CD14-positive monocyte (primary cell): ENCODE measurements around the gene KANSL1L. TPM values are rescaled to one million over a fixed set of nuclear protein-coding genes. Genes with fewer than 3 reads are reported as not detected.
A peak's percentile ranks its signal among the peaks of the same experiment; 100 is the strongest.
"Not testable (repeated sequence)": the region's sequence is repeated elsewhere in the genome, so short reads cannot be mapped to it uniquely, and the experiment has no call there.

Experiments
- DNase-seq, 3 donors: peaks; one replicate each; pipeline ENCODE4 v3.0.0-alpha.2; 2011 to 2022
- H2AFZ ChIP-seq: 2 replicates; pipeline ENCODE4 v1.6.0; 2012; ENCODE audit warnings: mild to moderate bottlenecking, low read depth, low read length, inconsistent platforms; ENCODE audit not compliant: insufficient read depth, poor library complexity, severe bottlenecking
- H3K27ac ChIP-seq, 2 donors: 1 replicate in 1 of 2; 2 replicates in 1 of 2; pipeline ENCODE4 v1.5.1; 2012 to 2013; ENCODE audit warnings: low read length in 2 of 2, control low read depth in 1 of 2, inconsistent platforms in 1 of 2, low read depth in 1 of 2, mild to moderate bottlenecking in 1 of 2
- H3K27me3 ChIP-seq, 2 donors: one replicate each; pipeline versions ENCODE4 v1.6.0 to v1.6.1; 2011 to 2013; ENCODE audit warnings: low read length in 2 of 2; ENCODE audit not compliant: control insufficient read depth in 2 of 2, insufficient read depth in 2 of 2
- H3K36me3 ChIP-seq, 2 donors: replicated peaks in 1 of 2; 1 replicate in 1 of 2; 2 replicates in 1 of 2; pipeline versions ENCODE4 v1.5.1 to v1.6.1; 2012 to 2013; ENCODE audit warnings: low read length in 2 of 2, control low read depth in 1 of 2, inconsistent platforms in 1 of 2, mild to moderate bottlenecking in 1 of 2; ENCODE audit not compliant: insufficient read depth in 2 of 2, control insufficient read depth in 1 of 2
- H3K4me1 ChIP-seq, 2 donors: 1 replicate in 1 of 2; 2 replicates in 1 of 2; pipeline versions ENCODE4 v1.5.1 to v1.6.1; 2012 to 2013; ENCODE audit warnings: low read length in 2 of 2, control low read depth in 1 of 2, inconsistent platforms in 1 of 2, mild to moderate bottlenecking in 1 of 2, moderate library complexity in 1 of 2; ENCODE audit not compliant: insufficient read depth in 2 of 2, control insufficient read depth in 1 of 2
- H3K4me2 ChIP-seq: replicated peaks from 2 replicates; pipeline ENCODE3; 2012; ENCODE audit warnings: low read length, moderate library complexity, mild to moderate bottlenecking; ENCODE audit not compliant: poor library complexity, severe bottlenecking; ENCODE audit errors: extremely low read depth
- H3K4me3 ChIP-seq, 3 experiments: fragments of 200-600 bp in 1 of 3; sonication (generic) in 1 of 3; replicated peaks in 1 of 3; 1 replicate in 2 of 3; 2 replicates in 1 of 3; pipeline ENCODE4 v1.5.1; 2011 to 2013; ENCODE audit warnings: low read length in 3 of 3, mild to moderate bottlenecking in 3 of 3, control low read depth in 2 of 3, low read depth in 2 of 3, inconsistent platforms in 1 of 3, moderate library complexity in 1 of 3
- H3K79me2 ChIP-seq: 2 replicates; pipeline ENCODE4 v1.6.0; 2012; ENCODE audit warnings: mild to moderate bottlenecking, control low read depth, inconsistent platforms, low read length, moderate library complexity; ENCODE audit not compliant: insufficient read depth
- H3K9ac ChIP-seq: 2 replicates; pipeline ENCODE4 v1.6.0; 2017; ENCODE audit warnings: low read length, mild to moderate bottlenecking; ENCODE audit not compliant: insufficient read depth, poor library complexity, severe bottlenecking
- H3K9me3 ChIP-seq, 2 donors: replicated peaks in 1 of 2; 1 replicate in 1 of 2; 2 replicates in 1 of 2; pipeline versions ENCODE4 v1.5.1 to v1.6.1; 2012 to 2013; ENCODE audit warnings: low read length in 2 of 2, control low read depth in 1 of 2; ENCODE audit not compliant: control insufficient read depth in 1 of 2, insufficient read depth in 1 of 2
- H4K20me1 ChIP-seq: 2 replicates; pipeline ENCODE4 v1.6.0; 2012; ENCODE audit warnings: mild to moderate bottlenecking, low read length, control low read depth, moderate library complexity; ENCODE audit not compliant: insufficient read depth
- H3K27ac Mint-ChIP-seq, 7 donors: one replicate each; pipeline ENCODE4 v1.8.0; 2020; ENCODE audit warnings: mild to moderate bottlenecking in 7 of 7, mixed read lengths in 7 of 7, moderate library complexity in 6 of 7, inconsistent platforms in 2 of 7
- H3K27me3 Mint-ChIP-seq, 3 donors: one replicate each; pipeline ENCODE4 v1.8.0; 2021 to 2022; ENCODE audit warnings: low read depth in 3 of 3, mild to moderate bottlenecking in 3 of 3, mixed read lengths in 3 of 3, moderate library complexity in 3 of 3, inconsistent platforms in 1 of 3
- H3K36me3 Mint-ChIP-seq, 2 donors: one replicate each; pipeline ENCODE4 v1.8.0; 2020; ENCODE audit warnings: mixed read lengths in 2 of 2, inconsistent platforms in 1 of 2, mild to moderate bottlenecking in 1 of 2
- H3K4me1 Mint-ChIP-seq: one replicate; pipeline ENCODE4 v1.8.0; 2020; ENCODE audit warnings: mild to moderate bottlenecking, mixed read lengths
- H3K4me3 Mint-ChIP-seq, 2 donors: one replicate each; pipeline ENCODE4 v1.8.0; 2020; ENCODE audit warnings: mild to moderate bottlenecking in 2 of 2, mixed read lengths in 2 of 2, moderate library complexity in 1 of 2
- H3K9me3 Mint-ChIP-seq, 7 donors: one replicate each; pipeline ENCODE4 v1.8.0; 2020 to 2022; ENCODE audit warnings: mixed read lengths in 7 of 7, mild to moderate bottlenecking in 6 of 7, moderate library complexity in 6 of 7, inconsistent platforms in 2 of 7
- WGBS: methylation state at CpG from one replicate; pipeline ENCODE4 v1.1.5; 2013; ENCODE audit warnings: missing lambda C conversion rate; ENCODE audit not compliant: insufficient coverage; 5-methylcytosine and 5-hydroxymethylcytosine counted together
- intact Hi-C, 2 donors: fragments of 100-400 bp; cut with micrococcal nuclease; formaldehyde crosslinking; loops; one replicate each; pipeline versions ENCODE4 v1.15.0 to v1.15.1; 2023
- polyA plus RNA-seq, 3 donors: library from polyadenylated mRNA; depleted of rRNA in 1 of 3; unstranded in 2 of 3; stranded (reverse) in 1 of 3; fragments of 300-500 nt in 2 of 3; fragments of >200 nt in 1 of 3; fragmentation: Illumina TruSeq in 2 of 3; gene quantifications; 1 replicate in 2 of 3; 2 replicates in 1 of 3; pipeline ENCODE4 v1.2.3, GENCODE V29; 2012 to 2021
- TF ChIP-seq, protein P1 (sequence below): fragments of 200-600 bp; IDR thresholded peaks from one replicate; pipeline ENCODE4 v1.8.0; 2022; ENCODE audit warnings: antibody characterized with exemption, mild to moderate bottlenecking

KANSL1L gene
- polyA plus RNA-seq, 3 donors, result 1.00 to 11.6 (median 1.3) TPM

DNA sequence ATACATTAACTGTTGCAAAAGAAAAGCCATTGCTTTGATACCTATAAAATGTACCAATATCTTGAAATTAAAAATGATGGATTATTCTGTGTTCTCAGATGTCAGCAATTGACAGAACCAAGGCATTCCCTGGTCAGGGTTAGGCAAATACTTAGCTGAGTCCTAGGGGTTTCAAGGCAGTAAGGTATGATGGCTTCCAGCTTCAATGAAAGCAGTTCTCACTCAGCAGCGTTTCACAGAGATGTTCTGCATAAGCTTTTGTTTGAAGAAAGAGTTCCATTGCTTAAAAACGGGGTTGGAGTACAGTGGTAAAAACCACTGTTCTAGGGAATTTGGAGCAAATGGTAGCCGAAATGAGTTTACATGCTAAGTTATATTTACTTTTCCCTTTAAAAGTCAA lies 17.0 kb upstream of the KANSL1L start:
- H3K9ac ChIP-seq, result no peak overlapping the region
- no peak overlapping the region for H3K27ac Mint-ChIP-seq
- 100% methylated on average over 1 of the region's 3 CpGs for WGBS
- H3K27me3 Mint-ChIP-seq, result no peaks in the 10 kb centered on the region
- H3K9me3 Mint-ChIP-seq, result peaks cover 18 to 30% (median 25%) of the 10 kb centered on the region in 7 donors
- intact Hi-C loops, result no loop called here
- peak overlapping the region in 1 of 2 donors; percentile 16 for H3K4me3 Mint-ChIP-seq
- H4K20me1 ChIP-seq, result no peaks in the 10 kb centered on the region
- H2AFZ ChIP-seq, result no peak overlapping the region
- no peaks in the 10 kb centered on the region for H3K36me3 ChIP-seq
- H3K79me2 ChIP-seq, result no peaks in the 10 kb centered on the region
- H3K4me3 ChIP-seq, result no peak overlapping the region
- no peaks in the 10 kb centered on the region for H3K9me3 ChIP-seq
- TF ChIP-seq, protein P1, sequence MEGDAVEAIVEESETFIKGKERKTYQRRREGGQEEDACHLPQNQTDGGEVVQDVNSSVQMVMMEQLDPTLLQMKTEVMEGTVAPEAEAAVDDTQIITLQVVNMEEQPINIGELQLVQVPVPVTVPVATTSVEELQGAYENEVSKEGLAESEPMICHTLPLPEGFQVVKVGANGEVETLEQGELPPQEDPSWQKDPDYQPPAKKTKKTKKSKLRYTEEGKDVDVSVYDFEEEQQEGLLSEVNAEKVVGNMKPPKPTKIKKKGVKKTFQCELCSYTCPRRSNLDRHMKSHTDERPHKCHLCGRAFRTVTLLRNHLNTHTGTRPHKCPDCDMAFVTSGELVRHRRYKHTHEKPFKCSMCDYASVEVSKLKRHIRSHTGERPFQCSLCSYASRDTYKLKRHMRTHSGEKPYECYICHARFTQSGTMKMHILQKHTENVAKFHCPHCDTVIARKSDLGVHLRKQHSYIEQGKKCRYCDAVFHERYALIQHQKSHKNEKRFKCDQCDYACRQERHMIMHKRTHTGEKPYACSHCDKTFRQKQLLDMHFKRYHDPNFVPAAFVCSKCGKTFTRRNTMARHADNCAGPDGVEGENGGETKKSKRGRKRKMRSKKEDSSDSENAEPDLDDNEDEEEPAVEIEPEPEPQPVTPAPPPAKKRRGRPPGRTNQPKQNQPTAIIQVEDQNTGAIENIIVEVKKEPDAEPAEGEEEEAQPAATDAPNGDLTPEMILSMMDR, result no peak
- no peak for DNase-seq
- H3K4me1 Mint-ChIP-seq, result no peaks in the 10 kb centered on the region
- H3K4me2 ChIP-seq, result no peak overlapping the region
- no peak overlapping the region for H3K27ac ChIP-seq
- H3K27me3 ChIP-seq, result no peaks in the 10 kb centered on the region
- H3K4me1 ChIP-seq, result no peaks in the 10 kb centered on the region
- H3K36me3 Mint-ChIP-seq, result no peaks in the 10 kb centered on the region

DNA sequence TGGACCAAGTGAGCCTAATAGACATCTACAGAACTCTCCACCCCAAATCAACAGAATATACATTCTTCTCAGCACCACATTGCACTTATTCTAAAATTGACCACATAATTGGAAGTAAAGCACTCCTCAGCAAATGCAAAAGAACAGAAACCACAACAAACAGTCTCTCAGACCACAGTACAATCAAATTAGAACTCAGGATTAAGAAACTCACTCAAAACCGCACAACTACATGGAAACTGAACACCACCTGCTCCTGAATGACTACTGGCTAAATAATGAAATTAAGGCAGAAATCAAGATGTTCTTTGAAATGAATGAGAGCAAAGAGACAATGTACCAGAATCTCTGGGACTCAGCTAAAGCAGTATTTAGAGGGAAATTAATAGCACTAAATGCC lies 12.7 kb upstream of the KANSL1L start:
- H3K36me3 ChIP-seq, DNase-seq, H3K27ac ChIP-seq, H3K4me1 ChIP-seq, H3K36me3 Mint-ChIP-seq, H3K4me2 ChIP-seq, H3K9me3 ChIP-seq, H3K27me3 ChIP-seq, H3K27ac Mint-ChIP-seq, H4K20me1 ChIP-seq, H3K27me3 Mint-ChIP-seq, H3K4me3 ChIP-seq, H3K9ac ChIP-seq, H2AFZ ChIP-seq, H3K79me2 ChIP-seq, intact Hi-C loops, H3K4me3 Mint-ChIP-seq, H3K4me1 Mint-ChIP-seq: not testable (repeated sequence)
- H3K9me3 Mint-ChIP-seq, result peaks cover 20 to 33% (median 28%) of the 10 kb centered on the region in 7 donors
- WGBS, result no CpG with 5 or more reads among the region's 1 CpG

DNA sequence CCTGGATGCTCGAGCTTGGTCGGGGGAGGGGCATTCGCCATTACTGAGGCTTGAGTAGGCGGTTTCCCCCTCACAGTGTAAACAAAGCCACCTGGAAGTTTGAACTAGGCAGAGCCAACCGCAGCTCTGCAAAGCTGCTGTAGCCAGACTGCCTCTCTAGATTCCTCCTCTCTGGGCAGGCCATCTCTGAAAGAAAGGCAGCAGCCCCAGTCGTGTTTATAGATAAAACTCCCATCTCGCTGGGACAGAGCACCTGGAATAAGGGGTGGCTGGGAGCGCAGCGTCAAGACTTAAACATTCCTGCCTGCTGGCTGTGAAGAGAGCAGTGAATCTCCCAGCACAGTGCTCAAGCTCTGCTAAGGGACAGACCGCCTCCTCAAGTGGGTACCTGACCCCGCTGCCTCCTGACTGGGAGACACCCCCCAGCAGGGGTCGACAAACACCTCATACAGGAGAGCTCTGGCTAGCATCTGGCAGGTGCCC lies 10.4 kb upstream of the KANSL1L start:
- H3K79me2 ChIP-seq, H3K4me3 ChIP-seq, DNase-seq, H3K36me3 Mint-ChIP-seq, H3K27ac ChIP-seq, H3K4me3 Mint-ChIP-seq, H3K4me1 Mint-ChIP-seq, H2AFZ ChIP-seq, H3K4me2 ChIP-seq, H3K27me3 Mint-ChIP-seq, H3K27ac Mint-ChIP-seq, H4K20me1 ChIP-seq, H3K9me3 ChIP-seq, H3K36me3 ChIP-seq, intact Hi-C loops, H3K27me3 ChIP-seq, H3K4me1 ChIP-seq, H3K9ac ChIP-seq: not testable (repeated sequence)
- H3K9me3 Mint-ChIP-seq, result peaks cover 20 to 33% (median 28%) of the 10 kb centered on the region in 7 donors
- WGBS, result 96% methylated on average over 10 of the region's 12 CpGs

DNA sequence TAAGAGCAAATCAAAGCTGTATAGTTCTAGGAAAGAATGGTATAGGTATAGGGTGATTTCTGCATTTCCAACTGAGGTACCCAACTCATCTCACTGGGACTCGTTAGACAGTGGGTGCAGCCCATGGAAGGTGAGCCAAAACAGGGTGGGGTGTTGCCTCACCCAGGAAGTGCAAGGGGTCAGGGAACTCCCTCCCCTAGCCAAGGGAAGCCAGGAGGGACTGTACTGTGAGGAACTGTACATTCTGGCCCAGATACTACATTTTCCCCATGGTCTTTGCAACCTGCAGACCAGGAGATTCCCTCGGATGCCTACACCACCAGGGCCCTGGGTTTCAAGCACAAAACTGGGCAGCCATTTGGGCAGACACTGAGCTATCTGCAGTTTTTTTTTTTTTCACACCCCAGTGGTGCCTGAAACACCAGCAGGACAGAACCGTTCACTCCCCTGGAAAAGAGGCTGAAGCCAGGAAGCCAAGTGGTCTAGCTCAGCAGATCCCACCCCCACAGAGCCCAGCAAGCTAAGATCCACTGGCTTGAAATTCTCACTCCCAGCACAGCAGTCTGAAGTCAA lies 9.9 kb upstream of the KANSL1L start:
- H3K4me3 Mint-ChIP-seq, H3K4me2 ChIP-seq, DNase-seq, H3K4me3 ChIP-seq, H3K4me1 Mint-ChIP-seq, H3K27ac ChIP-seq, H3K36me3 ChIP-seq, H3K4me1 ChIP-seq, H3K27me3 ChIP-seq, H3K9ac ChIP-seq, H3K36me3 Mint-ChIP-seq, H4K20me1 ChIP-seq, H2AFZ ChIP-seq, intact Hi-C loops, H3K9me3 ChIP-seq, H3K79me2 ChIP-seq, H3K27me3 Mint-ChIP-seq: not testable (repeated sequence)
- Mint-ChIP-seq H3K9me3 (peaks cover 20 to 30% (median 27%) of the 10 kb centered on the region in 7 donors), H3K27ac (peak overlapping the region in 1 of 7 donors; percentile 6)
- WGBS, result 88% methylated on average over 1 of the region's 3 CpGs
